Measurements from ENCODE around the gene P3H1. TPM values are rescaled to one million over a fixed set of nuclear protein-coding genes. Genes with fewer than 3 reads are reported as not detected.

The P3H1 gene
- total RNA-seq, 1 experiment from 2014 or later = 57.8 TPM

- CTCF ChIA-PET = no interaction called here
- intact Hi-C loops (cut with micrococcal nuclease; ENCODE audit: unreplicated experiment) = no loop called here
These were observed 18.3 kb upstream of the P3H1 start, which contains the start of gene TMEM269 for GRCh38 chr1:42784946-42785693. Gene TMEM269 (plus strand): TSS chr1:42784991. CDS start chr1:42789894, 4,903 bp downstream.

GRCh38 chr1:42784547-42784945 is 17.7 kb upstream of the P3H1 start:
- CTCF ChIA-PET = interaction anchor here (0.6 kb wide), 1 partner anchor 19 kb away, joined by 8 read pairs; no protein-coding TSS in a partner anchor
- H3K4me1 ChIP-seq (ENCODE audit: insufficient read depth, low read length, poor library complexity, severe bottlenecking) = no peaks in the 10 kb centered on the region
- peaks cover 16% of the 10 kb centered on the region for H3K36me3 ChIP-seq (ENCODE audit: insufficient read depth, low read length, poor library complexity, severe bottlenecking)
- TF ChIP-seq CTCF (conservative IDR thresholded peaks at IDR 0.05; ENCODE audit: low read depth, low read length) = no peak
- H3K27me3 ChIP-seq (replicated peaks; ENCODE audit: insufficient read depth, low read depth, low read length, poor library complexity) = no peaks in the 10 kb centered on the region
- no peaks in the 10 kb centered on the region for H3K9me3 ChIP-seq (ENCODE audit: low read depth, low read length, poor library complexity, severe bottlenecking)
- POLR2A ChIA-PET (ENCODE audit: low non-redundant PET) = interaction anchor here (0.6 kb wide), 1 partner anchor 67 kb away, joined by 3 read pairs; no protein-coding TSS in a partner anchor
- no peak overlapping the region for H3K4me3 ChIP-seq (ENCODE audit: low read depth, low read length, poor library complexity, severe bottlenecking)
- no TSS peak for BruUV-seq (replicated peaks)
- DNase-seq (ENCODE audit: low spot score) = no peak
- intact Hi-C loops (cut with micrococcal nuclease; ENCODE audit: unreplicated experiment) = no loop called here
- H3K27ac ChIP-seq (ENCODE audit: low read depth, low read length, poor library complexity, severe bottlenecking) = no peak overlapping the region

More at GRCh38 chr1:42784946-42785693, 18.3 kb upstream of the P3H1 start, which contains the start of gene TMEM269:
- Histone ChIP-seq H3K27ac (ENCODE audit: low read depth, low read length, poor library complexity, severe bottlenecking) (no peak within 1 kb of the TSS), H3K36me3 (ENCODE audit: insufficient read depth, low read length, poor library complexity, severe bottlenecking) (peaks cover 16% of the 10 kb centered on the region), H3K9me3 (ENCODE audit: low read depth, low read length, poor library complexity, severe bottlenecking) (no peaks in the 10 kb centered on the region), H3K4me1 (ENCODE audit: insufficient read depth, low read length, poor library complexity, severe bottlenecking) (no peaks in the 10 kb centered on the region), H3K27me3 (replicated peaks; ENCODE audit: insufficient read depth, low read depth, low read length, poor library complexity) (no peaks in the 10 kb centered on the region), H3K4me3 (ENCODE audit: low read depth, low read length, poor library complexity, severe bottlenecking) (no peak within 1 kb of the TSS)
- DNase-seq (ENCODE audit: low spot score) = no peak
- TF ChIP-seq CTCF (conservative IDR thresholded peaks at IDR 0.05; ENCODE audit: low read depth, low read length) = no peak
- TF ChIP-seq EZH2 (IDR thresholded peaks at IDR 0.05; ENCODE audit: borderline replicate concordance, low read depth, low read length, poor library complexity, severe bottlenecking) = no peak
- POLR2A ChIA-PET (ENCODE audit: low non-redundant PET) = interaction anchor here (0.6 kb wide), 1 partner anchor 66 kb away, joined by 3 read pairs; no protein-coding TSS in a partner anchor
- no TSS peak for BruUV-seq (replicated peaks)

GRCh38 chr1:42783092-42783491 is 16.3 kb upstream of the P3H1 start:
- no peak for TF ChIP-seq EZH2 (IDR thresholded peaks at IDR 0.05; ENCODE audit: borderline replicate concordance, low read depth, low read length, poor library complexity, severe bottlenecking)
- TF ChIP-seq CTCF (conservative IDR thresholded peaks at IDR 0.05; ENCODE audit: low read depth, low read length) = no peak

More at GRCh38 chr1:42783092-42783491, 16.3 kb upstream of the P3H1 start:
- Histone ChIP-seq H3K27me3 (replicated peaks; ENCODE audit: insufficient read depth, low read depth, low read length, poor library complexity) (no peaks in the 10 kb centered on the region), H3K4me3 (ENCODE audit: low read depth, low read length, poor library complexity, severe bottlenecking) (no peak overlapping the region), H3K27ac (ENCODE audit: low read depth, low read length, poor library complexity, severe bottlenecking) (no peak overlapping the region), H3K4me1 (ENCODE audit: insufficient read depth, low read length, poor library complexity, severe bottlenecking) (no peaks in the 10 kb centered on the region), H3K36me3 (ENCODE audit: insufficient read depth, low read length, poor library complexity, severe bottlenecking) (peaks cover 22% of the 10 kb centered on the region), H3K9me3 (ENCODE audit: low read depth, low read length, poor library complexity, severe bottlenecking) (no peaks in the 10 kb centered on the region)
- no TSS peak for BruUV-seq (replicated peaks)
- intact Hi-C loops (cut with micrococcal nuclease; ENCODE audit: unreplicated experiment) = no loop called here
- DNase-seq (ENCODE audit: low spot score) = no peak
- ChIA-PET CTCF (no interaction called here), POLR2A (ENCODE audit: low non-redundant PET) (no interaction called here)
